Measurements from ENCODE around the gene RSKR. TPM values are rescaled to one million over a fixed set of nuclear protein-coding genes. Genes with fewer than 3 reads are reported as not detected.
A peak's percentile ranks its signal among the peaks of the same experiment; 100 is the strongest.
"Not testable (repeated sequence)": the region's sequence is repeated elsewhere in the genome, so short reads cannot be mapped to it uniquely, and the experiment has no call there.

Gene RSKR
- total RNA-seq (2014; rRNA removed; shearing (Covaris generic)), result 5.0 TPM in 1 of 2 replicates, not detected in the other

- H3K9me3 ChIP-seq (replicated peaks), result no peaks in the 10 kb centered on the region
- no peak for DNase-seq (ENCODE audit: low read depth in 1 of 2, low spot score in 2 of 2)
- peaks cover 66% of the 10 kb centered on the region for H3K36me3 ChIP-seq
- H3K4me3 ChIP-seq, result no peak within 1 kb of the TSS
- H3K4me1 ChIP-seq (replicated peaks), result no peaks in the 10 kb centered on the region
- no peaks in the 10 kb centered on the region for H3K27me3 ChIP-seq (replicated peaks)
- H3K27ac ChIP-seq, result no peak within 1 kb of the TSS
Observed at GRCh38 chr17:28613931-28614381, at the start of gene RSKR. Gene RSKR, minus strand, starts transcription at chr17:28614185. Its CDS starts 24 bp downstream, at chr17:28614161.

- H3K27ac ChIP-seq, result no peak overlapping the region
- no peak overlapping the region for H3K4me3 ChIP-seq
- H3K4me1 ChIP-seq (replicated peaks), result peaks cover 17% of the 10 kb centered on the region
- H3K27me3 ChIP-seq (replicated peaks), result no peaks in the 10 kb centered on the region
- peaks cover 71% of the 10 kb centered on the region for H3K36me3 ChIP-seq
- H3K9me3 ChIP-seq (replicated peaks), result no peaks in the 10 kb centered on the region
- no peak for DNase-seq (ENCODE audit: low read depth in 1 of 2, low spot score in 2 of 2)
Observed at GRCh38 chr17:28663723-28664122, 49.7 kb upstream of the RSKR start.

- Histone ChIP-seq H3K36me3 (peaks cover 69% of the 10 kb centered on the region), H3K27me3 (replicated peaks) (no peaks in the 10 kb centered on the region), H3K4me1 (replicated peaks) (peaks cover 17% of the 10 kb centered on the region)
Observed at GRCh38 chr17:28662527-28662829, 48.5 kb upstream of the RSKR start.

GRCh38 chr17:28661635-28662526 is 47.9 kb upstream of the RSKR start, which contains the start of the genes SDF2 and SUPT6H:
Gene SDF2, minus strand, starts transcription at chr17:28661906. Its CDS starts 30 bp downstream, at chr17:28661876.
Gene SUPT6H, plus strand, starts transcription at chr17:28662205. Its CDS starts 11,197 bp downstream, at chr17:28673402.
- H3K4me3 ChIP-seq, result peak within 1 kb of the TSS; percentile 76
- peak; percentile 88 to 95 for DNase-seq (ENCODE audit: low read depth in 1 of 2, low spot score in 2 of 2)
- no peaks in the 10 kb centered on the region for H3K9me3 ChIP-seq (replicated peaks)
- peaks cover 17% of the 10 kb centered on the region for H3K4me1 ChIP-seq (replicated peaks)
- H3K36me3 ChIP-seq, result peaks cover 72% of the 10 kb centered on the region
- no peaks in the 10 kb centered on the region for H3K27me3 ChIP-seq (replicated peaks)
- H3K27ac ChIP-seq, result peak within 1 kb of the TSS; percentile 87

More at GRCh38 chr17:28662527-28662829, 48.5 kb upstream of the RSKR start:
- DNase-seq (ENCODE audit: low read depth in 1 of 2, low spot score in 2 of 2), result no peak
- Histone ChIP-seq H3K4me3 (peak overlapping the region; percentile 76), H3K27ac (peak overlapping the region; percentile 87), H3K9me3 (replicated peaks) (no peaks in the 10 kb centered on the region)

GRCh38 chr17:28659497-28659881 is 45.5 kb upstream of the RSKR start:
- not testable (repeated sequence) for H3K9me3 ChIP-seq (replicated peaks); DNase-seq (ENCODE audit: low read depth in 1 of 2, low spot score in 2 of 2); H3K27me3 ChIP-seq (replicated peaks); H3K27ac ChIP-seq; H3K4me3 ChIP-seq
- H3K4me1 ChIP-seq (replicated peaks), result peaks cover 17% of the 10 kb centered on the region
- H3K36me3 ChIP-seq, result peaks cover 69% of the 10 kb centered on the region

GRCh38 chr17:28658766-28659496 is 44.9 kb upstream of the RSKR start:
- not testable (repeated sequence) for H3K27ac ChIP-seq; DNase-seq (ENCODE audit: low read depth in 1 of 2, low spot score in 2 of 2); H3K9me3 ChIP-seq (replicated peaks); H3K27me3 ChIP-seq (replicated peaks); H3K4me3 ChIP-seq
- H3K36me3 ChIP-seq, result peaks cover 66% of the 10 kb centered on the region
- H3K4me1 ChIP-seq (replicated peaks), result peaks cover 15% of the 10 kb centered on the region

- Histone ChIP-seq H3K36me3 (peaks cover 68% of the 10 kb centered on the region), H3K4me1 (replicated peaks) (peaks cover 12% of the 10 kb centered on the region)
- H3K27ac ChIP-seq, result not testable (repeated sequence)
Observed at GRCh38 chr17:28658342-28658741, 44.4 kb upstream of the RSKR start.

GRCh38 chr17:28657756-28658155 is 43.8 kb upstream of the RSKR start:
- H3K4me3 ChIP-seq, result no peak overlapping the region
- peaks cover 6% of the 10 kb centered on the region for H3K4me1 ChIP-seq (replicated peaks)
- no peak for DNase-seq (ENCODE audit: low read depth in 1 of 2, low spot score in 2 of 2)
- H3K9me3 ChIP-seq (replicated peaks), result no peaks in the 10 kb centered on the region
- no peaks in the 10 kb centered on the region for H3K27me3 ChIP-seq (replicated peaks)
- peaks cover 70% of the 10 kb centered on the region for H3K36me3 ChIP-seq
- H3K27ac ChIP-seq, result no peak overlapping the region

More at GRCh38 chr17:28658342-28658741, 44.4 kb upstream of the RSKR start:
- not testable (repeated sequence) for H3K27me3 ChIP-seq (replicated peaks); H3K4me3 ChIP-seq; H3K9me3 ChIP-seq (replicated peaks); DNase-seq (ENCODE audit: low read depth in 1 of 2, low spot score in 2 of 2)

GRCh38 chr17:28655160-28655559 is 41.2 kb upstream of the RSKR start:
- H3K4me1 ChIP-seq (replicated peaks), result no peaks in the 10 kb centered on the region
- no peaks in the 10 kb centered on the region for H3K27me3 ChIP-seq (replicated peaks)
- H3K27ac ChIP-seq, result no peak overlapping the region
- no peak overlapping the region for H3K4me3 ChIP-seq
- H3K36me3 ChIP-seq, result peaks cover 71% of the 10 kb centered on the region
- no peaks in the 10 kb centered on the region for H3K9me3 ChIP-seq (replicated peaks)
- no peak for DNase-seq (ENCODE audit: low read depth in 1 of 2, low spot score in 2 of 2)

GRCh38 chr17:28648698-28649097 is 34.7 kb upstream of the RSKR start:
- Histone ChIP-seq H3K36me3 (peaks cover 55% of the 10 kb centered on the region), H3K4me1 (replicated peaks) (peaks cover 12% of the 10 kb centered on the region), H3K27ac (no peak overlapping the region), H3K4me3 (no peak overlapping the region), H3K27me3 (replicated peaks) (no peaks in the 10 kb centered on the region), H3K9me3 (replicated peaks) (no peaks in the 10 kb centered on the region)
- no peak for DNase-seq (ENCODE audit: low read depth in 1 of 2, low spot score in 2 of 2)

- Histone ChIP-seq H3K4me1 (replicated peaks) (peaks cover 15% of the 10 kb centered on the region), H3K27me3 (replicated peaks) (no peaks in the 10 kb centered on the region), H3K9me3 (replicated peaks) (no peaks in the 10 kb centered on the region), H3K4me3 (no peak overlapping the region), H3K27ac (peak overlapping the region; percentile 7; the same call in 1 of the 2 replicates), H3K36me3 (peaks cover 57% of the 10 kb centered on the region)
- no peak for DNase-seq (ENCODE audit: low read depth in 1 of 2, low spot score in 2 of 2)
Observed at GRCh38 chr17:28646039-28646754, 32.2 kb upstream of the RSKR start.

GRCh38 chr17:28645576-28645939 is 31.6 kb upstream of the RSKR start:
- Histone ChIP-seq H3K9me3 (replicated peaks) (no peaks in the 10 kb centered on the region), H3K27me3 (replicated peaks) (no peaks in the 10 kb centered on the region), H3K4me3 (peak overlapping the region; percentile 59), H3K4me1 (replicated peaks) (peaks cover 15% of the 10 kb centered on the region), H3K36me3 (peaks cover 57% of the 10 kb centered on the region), H3K27ac (peak overlapping the region; percentile 43)
- DNase-seq (ENCODE audit: low read depth in 1 of 2, low spot score in 2 of 2), result no peak

GRCh38 chr17:28644787-28645575 is 31.0 kb upstream of the RSKR start, which contains the start of gene BLTP2:
Gene BLTP2, minus strand, starts transcription at chr17:28645158. Its CDS starts 102 bp downstream, at chr17:28645056.
- peak within 1 kb of the TSS; percentile 59 for H3K4me3 ChIP-seq
- peak within 1 kb of the TSS; percentile 43 for H3K27ac ChIP-seq
- DNase-seq (ENCODE audit: low read depth in 1 of 2, low spot score in 2 of 2), result peak; percentile 87 to 95
- H3K9me3 ChIP-seq (replicated peaks), result no peaks in the 10 kb centered on the region
- peaks cover 62% of the 10 kb centered on the region for H3K36me3 ChIP-seq
- no peaks in the 10 kb centered on the region for H3K27me3 ChIP-seq (replicated peaks)
- peaks cover 15% of the 10 kb centered on the region for H3K4me1 ChIP-seq (replicated peaks)

All from SJSA1 (cell line).